ENCODE results near the gene TIMP2. TPM values are rescaled to one million over a fixed set of nuclear protein-coding genes. Genes with fewer than 3 reads are reported as not detected.
A peak's percentile ranks its signal among the peaks of the same experiment; 100 is the strongest.
"Not testable (repeated sequence)": the region's sequence is repeated elsewhere in the genome, so short reads cannot be mapped to it uniquely, and the experiment has no call there.

Gene TIMP2
- total and polyA plus RNA-seq, 5 experiments from 2014 or later: 0.22 to 7.3 (median 0.75) TPM

- no peak for ATAC-seq
- Mint-ChIP-seq H3K9me3 (no peaks in the 10 kb centered on the region), H3K27ac (peak overlapping the region in 1 of 10 donors; percentile 24), H3K27me3 (no peaks in the 10 kb centered on the region), H3K36me3 (peaks cover 0 to 3% (median 0%) of the 10 kb centered on the region in 3 donors), H3K4me1 (peaks cover 0 to 8% (median 4%) of the 10 kb centered on the region in 4 donors), H3K4me3 (peak overlapping the region in 1 of 10 donors; percentile 29)
- POLR2A ChIA-PET: no interaction called here
- no peak for DNase-seq
These were observed 40.3 kb upstream of the TIMP2 start for GRCh38 chr17:78965491-78965924.

- no peak for DNase-seq
- ATAC-seq: no peak
- Mint-ChIP-seq H3K4me3 (no peak overlapping the region), H3K36me3 (peaks cover 0 to 3% (median 0%) of the 10 kb centered on the region in 3 donors), H3K4me1 (peaks cover 0 to 6% (median 1%) of the 10 kb centered on the region in 4 donors), H3K27me3 (peaks cover 0 to 3% (median 0%) of the 10 kb centered on the region in 5 donors), H3K9me3 (no peaks in the 10 kb centered on the region), H3K27ac (no peak overlapping the region)
- POLR2A ChIA-PET: no interaction called here
These were observed 38.2 kb upstream of the TIMP2 start for GRCh38 chr17:78963378-78963777.

- H3K36me3 Mint-ChIP-seq, ATAC-seq, H3K4me1 Mint-ChIP-seq, H3K4me3 Mint-ChIP-seq, POLR2A ChIA-PET, DNase-seq, H3K27ac Mint-ChIP-seq, H3K9me3 Mint-ChIP-seq, H3K27me3 Mint-ChIP-seq: not testable (repeated sequence)
These were observed 37.8 kb upstream of the TIMP2 start for GRCh38 chr17:78962984-78963348.

- POLR2A ChIA-PET: no interaction called here
- Mint-ChIP-seq H3K4me1 (peaks cover 0 to 6% (median 1%) of the 10 kb centered on the region in 4 donors), H3K4me3 (no peak overlapping the region), H3K9me3 (no peaks in the 10 kb centered on the region), H3K27me3 (peaks cover 0 to 3% (median 0%) of the 10 kb centered on the region in 5 donors), H3K27ac (no peak overlapping the region), H3K36me3 (peaks cover 0 to 3% (median 0%) of the 10 kb centered on the region in 3 donors)
- DNase-seq: no peak
- ATAC-seq: no peak
These were observed 37.3 kb upstream of the TIMP2 start for GRCh38 chr17:78962345-78962983.

- no peak overlapping the region for H3K4me3 Mint-ChIP-seq
- POLR2A ChIA-PET: no interaction called here
- ATAC-seq: no peak
- H3K9me3 Mint-ChIP-seq: no peaks in the 10 kb centered on the region
- peaks cover 0 to 6% (median 0%) of the 10 kb centered on the region in 4 donors for H3K4me1 Mint-ChIP-seq
- H3K36me3 Mint-ChIP-seq: no peaks in the 10 kb centered on the region
- peak overlapping the region in 1 of 10 donors; percentile 62 for H3K27ac Mint-ChIP-seq
- peaks cover 0 to 3% (median 0%) of the 10 kb centered on the region in 5 donors for H3K27me3 Mint-ChIP-seq
- DNase-seq: no peak
These were observed 36.4 kb upstream of the TIMP2 start for GRCh38 chr17:78961571-78961970.

- POLR2A ChIA-PET: no interaction called here
- ATAC-seq (no peak), DNase-seq (no peak)
- Mint-ChIP-seq H3K27me3 (peaks cover 0 to 3% (median 0%) of the 10 kb centered on the region in 5 donors), H3K4me1 (peaks cover 0 to 3% (median 0%) of the 10 kb centered on the region in 4 donors), H3K4me3 (no peak overlapping the region), H3K27ac (peak overlapping the region in 1 of 10 donors; percentile 51), H3K36me3 (no peaks in the 10 kb centered on the region), H3K9me3 (no peaks in the 10 kb centered on the region)
These were observed 35.7 kb upstream of the TIMP2 start for GRCh38 chr17:78960928-78961327.

- H3K9me3 Mint-ChIP-seq: no peaks in the 10 kb centered on the region
- H3K4me1 Mint-ChIP-seq: no peaks in the 10 kb centered on the region
- no peak overlapping the region for H3K27ac Mint-ChIP-seq
- no peak for ATAC-seq
- no peaks in the 10 kb centered on the region for H3K36me3 Mint-ChIP-seq
- DNase-seq: no peak
- peaks cover 0 to 3% (median 0%) of the 10 kb centered on the region in 5 donors for H3K27me3 Mint-ChIP-seq
- H3K4me3 Mint-ChIP-seq: no peak overlapping the region
- POLR2A ChIA-PET: no interaction called here
These were observed 34.6 kb upstream of the TIMP2 start for GRCh38 chr17:78959803-78960202.

GRCh38 chr17:78958641-78959127, 33.5 kb upstream of the TIMP2 start:
- Mint-ChIP-seq H3K36me3 (no peaks in the 10 kb centered on the region), H3K27ac (no peak overlapping the region), H3K9me3 (no peaks in the 10 kb centered on the region)

GRCh38 chr17:78957128-78957527, 31.9 kb upstream of the TIMP2 start:
- Mint-ChIP-seq H3K27ac (no peak overlapping the region), H3K4me1 (no peaks in the 10 kb centered on the region), H3K4me3 (no peak overlapping the region), H3K36me3 (no peaks in the 10 kb centered on the region), H3K27me3 (peaks cover 0 to 3% (median 0%) of the 10 kb centered on the region in 5 donors), H3K9me3 (peaks cover 0 to 1% (median 0%) of the 10 kb centered on the region in 9 donors)
- no peak for ATAC-seq
- POLR2A ChIA-PET: no interaction called here
- DNase-seq: no peak

More at GRCh38 chr17:78958641-78959127, 33.5 kb upstream of the TIMP2 start:
- DNase-seq (no peak), ATAC-seq (no peak)
- H3K4me3 Mint-ChIP-seq: no peak overlapping the region
- H3K4me1 Mint-ChIP-seq: no peaks in the 10 kb centered on the region
- peaks cover 0 to 3% (median 0%) of the 10 kb centered on the region in 5 donors for H3K27me3 Mint-ChIP-seq
- POLR2A ChIA-PET: no interaction called here

GRCh38 chr17:78956254-78956653, 31.1 kb upstream of the TIMP2 start:
- Mint-ChIP-seq H3K4me1 (no peaks in the 10 kb centered on the region), H3K9me3 (peaks cover 0 to 4% (median under 1%) of the 10 kb centered on the region in 9 donors), H3K27ac (peak overlapping the region in 2 of 10 donors; percentile 53 to 84), H3K36me3 (peaks cover 0 to 2% (median 2%) of the 10 kb centered on the region in 3 donors), H3K4me3 (no peak overlapping the region), H3K27me3 (peaks cover 0 to 3% (median 0%) of the 10 kb centered on the region in 5 donors)
- DNase-seq (no peak), ATAC-seq (no peak)
- POLR2A ChIA-PET: no interaction called here

- peaks cover 0 to 17% (median 13%) of the 10 kb centered on the region in 3 donors for H3K36me3 Mint-ChIP-seq
- no peaks in the 10 kb centered on the region for H3K4me1 Mint-ChIP-seq
- POLR2A ChIA-PET: no interaction called here
- H3K4me3 Mint-ChIP-seq: no peak overlapping the region
- peaks cover 0 to 19% (median 11%) of the 10 kb centered on the region in 9 donors for H3K9me3 Mint-ChIP-seq
- ATAC-seq (no peak), DNase-seq (no peak)
- no peak overlapping the region for H3K27ac Mint-ChIP-seq
- peaks cover 0 to 3% (median 0%) of the 10 kb centered on the region in 5 donors for H3K27me3 Mint-ChIP-seq
These were observed 29.5 kb upstream of the TIMP2 start for GRCh38 chr17:78954684-78955083.

- POLR2A ChIA-PET: no interaction called here
- Mint-ChIP-seq H3K27me3 (no peaks in the 10 kb centered on the region), H3K9me3 (peaks cover 0 to 23% (median 12%) of the 10 kb centered on the region in 9 donors), H3K4me1 (no peaks in the 10 kb centered on the region), H3K4me3 (no peak overlapping the region), H3K27ac (no peak overlapping the region), H3K36me3 (peaks cover 0 to 17% (median 13%) of the 10 kb centered on the region in 3 donors)
- DNase-seq (no peak), ATAC-seq (no peak)
These were observed 28.5 kb upstream of the TIMP2 start for GRCh38 chr17:78953356-78954350.

GRCh38 chr17:78952706-78953105, 27.5 kb upstream of the TIMP2 start:
- no peak for DNase-seq
- POLR2A ChIA-PET: no interaction called here

More at GRCh38 chr17:78952706-78953105, 27.5 kb upstream of the TIMP2 start:
- Mint-ChIP-seq H3K4me1 (no peaks in the 10 kb centered on the region), H3K9me3 (peaks cover 0 to 23% (median 12%) of the 10 kb centered on the region in 9 donors), H3K36me3 (peaks cover 0 to 17% (median 13%) of the 10 kb centered on the region in 3 donors), H3K27ac (no peak overlapping the region), H3K27me3 (no peaks in the 10 kb centered on the region), H3K4me3 (no peak overlapping the region)
- ATAC-seq: no peak

All from naive thymus-derived CD8-positive, alpha-beta T cell (primary cell).